Measurements from ENCODE around the gene RASGEF1C.

RASGEF1C gene

DNA sequence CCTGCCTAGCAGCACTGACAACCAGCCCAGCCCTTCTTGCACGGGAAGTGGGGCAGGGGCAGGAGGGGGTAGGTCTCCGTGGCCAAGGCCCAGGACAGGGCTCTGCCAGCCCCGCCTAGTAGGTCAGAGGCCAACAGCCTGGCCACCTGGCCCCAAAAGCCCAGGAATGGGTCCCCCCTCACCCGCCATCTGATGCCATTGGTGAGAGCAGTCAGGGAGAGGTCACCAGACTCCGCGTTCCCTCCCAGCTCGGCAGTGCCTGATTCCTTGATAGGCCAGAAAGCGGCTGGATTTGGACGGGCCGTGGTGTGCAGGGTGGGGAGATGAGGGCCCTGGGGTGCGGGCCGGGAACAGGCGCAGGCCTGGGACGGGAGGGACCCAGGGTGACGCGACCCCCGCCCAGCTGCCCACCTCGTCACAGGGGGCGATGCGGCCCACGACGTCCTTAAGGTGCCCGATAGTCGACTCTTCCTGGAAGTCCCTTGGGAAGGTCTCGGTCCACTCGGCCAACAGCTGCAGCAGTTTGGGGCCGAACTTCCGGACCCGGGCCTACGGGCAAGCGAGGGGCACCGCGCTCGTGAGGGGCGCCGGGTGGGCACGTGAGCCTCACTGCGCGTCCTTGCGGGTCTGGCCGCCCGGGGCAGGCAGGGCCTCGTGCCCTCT, 72.9 kb downstream of the RASGEF1C start:
- Histone ChIP-seq H3K27ac (ENCODE audit: extremely low read depth, low read depth, low read length) (no peak overlapping the region), H3K36me3 (ENCODE audit: control insufficient read depth in 2 of 2, insufficient read depth in 1 of 2, low read length in 2 of 2) (no peaks in the 10 kb centered on the region), H3K4me3 (ENCODE audit: low read depth, low read length) (no peak overlapping the region), H3K4me1 (ENCODE audit: control insufficient read depth, insufficient read depth, low read length) (no peaks in the 10 kb centered on the region), H3K9me3 (ENCODE audit: control insufficient read depth, insufficient read depth, low read depth, low read length) (no peaks in the 10 kb centered on the region)
- POLR2A ChIA-PET = no interaction called here
- no peak for TF ChIP-seq ZNF558 (tag by site-specific recombination; IDR thresholded peaks at IDR 0.05)
- CTCF ChIA-PET = interaction anchor here (0.6 to 1.2 kb wide), 2 partner anchors 73 to 155 kb away, joined by 3 to 4 read pairs; no protein-coding TSS in a partner anchor

DNA sequence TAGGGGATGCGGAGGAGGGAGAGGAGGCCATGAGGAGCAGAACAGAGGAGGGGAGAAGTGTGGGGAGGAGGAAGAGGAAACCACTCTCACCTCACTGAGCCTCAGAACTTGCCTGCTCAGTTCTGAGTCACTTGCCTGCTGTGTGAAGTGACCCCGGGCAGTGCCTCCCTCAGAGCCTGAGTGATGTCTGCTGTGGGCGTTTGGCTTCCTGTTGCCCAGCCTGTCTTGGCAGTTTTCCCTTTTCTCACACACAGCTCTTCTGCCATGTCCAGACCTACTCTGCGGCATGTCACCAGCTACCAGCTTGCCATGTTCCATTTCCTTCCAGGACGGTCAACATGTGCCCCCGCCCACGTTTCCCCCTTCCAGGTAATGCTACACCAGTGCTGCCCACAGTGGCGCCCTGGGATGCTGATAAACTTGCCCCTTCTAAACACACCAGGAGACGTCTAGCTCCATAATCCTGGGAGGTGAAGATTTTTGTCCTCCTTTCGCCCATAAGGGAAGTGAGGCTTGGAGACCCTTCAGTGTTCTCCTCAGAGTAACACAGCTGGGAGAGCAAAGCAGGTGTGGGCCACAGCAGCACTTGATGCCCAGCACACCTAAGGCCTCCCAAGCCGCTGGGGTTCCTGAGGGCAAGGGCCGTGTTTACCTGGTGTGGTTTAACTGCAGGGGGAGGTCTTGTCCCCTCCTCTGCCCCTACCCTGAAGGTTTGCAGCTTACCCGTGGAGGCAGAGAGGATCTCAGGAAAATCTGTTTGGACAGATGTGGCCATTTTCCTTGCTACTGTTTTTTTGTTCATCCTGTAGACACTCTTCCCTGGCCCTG, 73.7 kb downstream of the RASGEF1C start:
- ChIA-PET CTCF (interaction anchor here (1.1 to 1.2 kb wide), 2 partner anchors 74 to 193 kb away, joined by 3 to 4 read pairs; no protein-coding TSS in a partner anchor), POLR2A (no interaction called here)
- no peak overlapping the region for H3K4me3 ChIP-seq (ENCODE audit: low read depth, low read length)
- no peak overlapping the region for H3K27ac ChIP-seq (ENCODE audit: extremely low read depth, low read depth, low read length)
- no peaks in the 10 kb centered on the region for H3K4me1 ChIP-seq (ENCODE audit: control insufficient read depth, insufficient read depth, low read length)
- TF ChIP-seq ZIC2 (tag by site-specific recombination; IDR thresholded peaks at IDR 0.05) (peak; percentile 76), KLF7 (tag by site-specific recombination; IDR thresholded peaks at IDR 0.05; ENCODE audit: borderline replicate concordance) (no peak), EGR2 (tag by site-specific recombination; IDR thresholded peaks at IDR 0.05; ENCODE audit: low read depth) (peak; percentile 80), ZFHX2 (tag by site-specific recombination; conservative IDR thresholded peaks at IDR 0.05) (peak; percentile 91)
- no peaks in the 10 kb centered on the region for H3K36me3 ChIP-seq (ENCODE audit: control insufficient read depth in 2 of 2, insufficient read depth in 1 of 2, low read length in 2 of 2)
- H3K9me3 ChIP-seq (ENCODE audit: control insufficient read depth, insufficient read depth, low read depth, low read length) = no peaks in the 10 kb centered on the region

DNA sequence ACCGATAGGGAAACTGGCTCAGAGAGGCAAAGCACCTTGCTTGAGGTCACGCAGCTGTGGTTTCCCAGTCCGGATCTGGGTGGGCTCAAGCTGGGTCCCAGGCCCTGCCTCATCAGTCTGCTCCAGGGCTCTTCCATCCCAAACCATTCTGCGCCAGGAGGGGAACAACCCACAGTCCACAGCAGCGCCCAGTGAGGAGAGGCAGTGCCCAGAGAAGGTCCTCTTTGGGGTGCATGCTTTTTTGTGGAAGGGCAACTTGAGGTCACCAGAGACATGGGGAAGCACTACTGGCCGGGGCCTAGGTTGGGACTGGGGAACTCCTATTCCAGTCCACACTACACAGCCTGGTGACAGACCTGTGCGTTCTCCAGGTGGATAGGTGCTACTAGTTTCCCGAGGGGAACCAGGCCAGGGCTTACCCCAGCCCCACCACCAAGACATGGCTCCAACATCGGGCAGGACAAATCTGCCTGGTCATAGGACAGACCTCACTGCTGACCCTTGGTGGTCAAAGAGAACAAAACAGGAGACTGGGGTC, 75.0 kb downstream of the RASGEF1C start:
- POLR2A ChIA-PET = no interaction called here
- CTCF ChIA-PET = no interaction called here

More for the DNA sequence above, 75.0 kb downstream of the RASGEF1C start:
- Histone ChIP-seq H3K27ac (ENCODE audit: extremely low read depth, low read depth, low read length) (no peak overlapping the region), H3K9me3 (ENCODE audit: control insufficient read depth, insufficient read depth, low read depth, low read length) (no peaks in the 10 kb centered on the region), H3K36me3 (ENCODE audit: control insufficient read depth in 2 of 2, insufficient read depth in 1 of 2, low read length in 2 of 2) (no peaks in the 10 kb centered on the region), H3K4me3 (ENCODE audit: low read depth, low read length) (no peak overlapping the region), H3K4me1 (ENCODE audit: control insufficient read depth, insufficient read depth, low read length) (no peaks in the 10 kb centered on the region)
- TF ChIP-seq TRIM28 (IDR thresholded peaks at IDR 0.05; ENCODE audit: borderline replicate concordance, low read length) (no peak), ZIC2 (tag by site-specific recombination; IDR thresholded peaks at IDR 0.05) (no peak), ZNF10 (tag by site-specific recombination; IDR thresholded peaks at IDR 0.05) (no peak), ZNF600 (tag by site-specific recombination; IDR thresholded peaks at IDR 0.05) (no peak), HOXA7 (CRISPR knock-in tag; IDR thresholded peaks at IDR 0.05; ENCODE audit: borderline replicate concordance) (no peak), ZNF830 (tag by site-specific recombination; IDR thresholded peaks at IDR 0.05; ENCODE audit: low read depth) (no peak), ZNF354C (tag by site-specific recombination; IDR thresholded peaks at IDR 0.05; ENCODE audit: borderline replicate concordance, low read depth) (no peak), ZNF514 (tag by site-specific recombination; IDR thresholded peaks at IDR 0.05) (no peak), HOXD13 (CRISPR knock-in tag; IDR thresholded peaks at IDR 0.05; ENCODE audit: borderline replicate concordance) (no peak), ZNF341 (tag by site-specific recombination; IDR thresholded peaks at IDR 0.05; ENCODE audit: low read depth) (no peak)
- TF ChIP-seq, protein P1, sequence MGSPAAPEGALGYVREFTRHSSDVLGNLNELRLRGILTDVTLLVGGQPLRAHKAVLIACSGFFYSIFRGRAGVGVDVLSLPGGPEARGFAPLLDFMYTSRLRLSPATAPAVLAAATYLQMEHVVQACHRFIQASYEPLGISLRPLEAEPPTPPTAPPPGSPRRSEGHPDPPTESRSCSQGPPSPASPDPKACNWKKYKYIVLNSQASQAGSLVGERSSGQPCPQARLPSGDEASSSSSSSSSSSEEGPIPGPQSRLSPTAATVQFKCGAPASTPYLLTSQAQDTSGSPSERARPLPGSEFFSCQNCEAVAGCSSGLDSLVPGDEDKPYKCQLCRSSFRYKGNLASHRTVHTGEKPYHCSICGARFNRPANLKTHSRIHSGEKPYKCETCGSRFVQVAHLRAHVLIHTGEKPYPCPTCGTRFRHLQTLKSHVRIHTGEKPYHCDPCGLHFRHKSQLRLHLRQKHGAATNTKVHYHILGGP (tag by site-specific recombination; IDR thresholded peaks at IDR 0.05) = no peak
- TF ChIP-seq, protein P2, sequence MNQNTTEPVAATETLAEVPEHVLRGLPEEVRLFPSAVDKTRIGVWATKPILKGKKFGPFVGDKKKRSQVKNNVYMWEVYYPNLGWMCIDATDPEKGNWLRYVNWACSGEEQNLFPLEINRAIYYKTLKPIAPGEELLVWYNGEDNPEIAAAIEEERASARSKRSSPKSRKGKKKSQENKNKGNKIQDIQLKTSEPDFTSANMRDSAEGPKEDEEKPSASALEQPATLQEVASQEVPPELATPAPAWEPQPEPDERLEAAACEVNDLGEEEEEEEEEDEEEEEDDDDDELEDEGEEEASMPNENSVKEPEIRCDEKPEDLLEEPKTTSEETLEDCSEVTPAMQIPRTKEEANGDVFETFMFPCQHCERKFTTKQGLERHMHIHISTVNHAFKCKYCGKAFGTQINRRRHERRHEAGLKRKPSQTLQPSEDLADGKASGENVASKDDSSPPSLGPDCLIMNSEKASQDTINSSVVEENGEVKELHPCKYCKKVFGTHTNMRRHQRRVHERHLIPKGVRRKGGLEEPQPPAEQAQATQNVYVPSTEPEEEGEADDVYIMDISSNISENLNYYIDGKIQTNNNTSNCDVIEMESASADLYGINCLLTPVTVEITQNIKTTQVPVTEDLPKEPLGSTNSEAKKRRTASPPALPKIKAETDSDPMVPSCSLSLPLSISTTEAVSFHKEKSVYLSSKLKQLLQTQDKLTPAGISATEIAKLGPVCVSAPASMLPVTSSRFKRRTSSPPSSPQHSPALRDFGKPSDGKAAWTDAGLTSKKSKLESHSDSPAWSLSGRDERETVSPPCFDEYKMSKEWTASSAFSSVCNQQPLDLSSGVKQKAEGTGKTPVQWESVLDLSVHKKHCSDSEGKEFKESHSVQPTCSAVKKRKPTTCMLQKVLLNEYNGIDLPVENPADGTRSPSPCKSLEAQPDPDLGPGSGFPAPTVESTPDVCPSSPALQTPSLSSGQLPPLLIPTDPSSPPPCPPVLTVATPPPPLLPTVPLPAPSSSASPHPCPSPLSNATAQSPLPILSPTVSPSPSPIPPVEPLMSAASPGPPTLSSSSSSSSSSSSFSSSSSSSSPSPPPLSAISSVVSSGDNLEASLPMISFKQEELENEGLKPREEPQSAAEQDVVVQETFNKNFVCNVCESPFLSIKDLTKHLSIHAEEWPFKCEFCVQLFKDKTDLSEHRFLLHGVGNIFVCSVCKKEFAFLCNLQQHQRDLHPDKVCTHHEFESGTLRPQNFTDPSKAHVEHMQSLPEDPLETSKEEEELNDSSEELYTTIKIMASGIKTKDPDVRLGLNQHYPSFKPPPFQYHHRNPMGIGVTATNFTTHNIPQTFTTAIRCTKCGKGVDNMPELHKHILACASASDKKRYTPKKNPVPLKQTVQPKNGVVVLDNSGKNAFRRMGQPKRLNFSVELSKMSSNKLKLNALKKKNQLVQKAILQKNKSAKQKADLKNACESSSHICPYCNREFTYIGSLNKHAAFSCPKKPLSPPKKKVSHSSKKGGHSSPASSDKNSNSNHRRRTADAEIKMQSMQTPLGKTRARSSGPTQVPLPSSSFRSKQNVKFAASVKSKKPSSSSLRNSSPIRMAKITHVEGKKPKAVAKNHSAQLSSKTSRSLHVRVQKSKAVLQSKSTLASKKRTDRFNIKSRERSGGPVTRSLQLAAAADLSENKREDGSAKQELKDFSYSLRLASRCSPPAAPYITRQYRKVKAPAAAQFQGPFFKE (tag by site-specific recombination; IDR thresholded peaks at IDR 0.05; ENCODE audit: borderline replicate concordance) = no peak
